GM12878 (cell line): ENCODE results near the gene ASPG. TPM values are rescaled to one million over a fixed set of nuclear protein-coding genes. Genes with fewer than 3 reads are reported as not detected.

Experiments used
- ATAC-seq: fragments of 200-7000 bp; cut with Tn5 transposase; 3 replicates; pipeline ENCODE4 v1.9.1; 2020; ENCODE audit warnings: mild to moderate bottlenecking, moderate library complexity
- BruUV-seq: library from RNA; stranded (reverse); fragments of 400-500 nt; replicated peaks from 2 replicates; lab custom pipeline; 2021; lab: Mats Ljungman, UMichigan
- CTCF ChIA-PET: fragments of 300-600 bp; sonication (Branson Sonifier 250); formaldehyde crosslinking; extraction: SDS; loops from one replicate; lab custom pipeline; 2021; ENCODE audit warnings: inconsistent platforms; lab: Yijun Ruan, JAX
- POLR2A ChIA-PET: fragments of 350-600 bp; formaldehyde crosslinking; extraction: SDS; loops from one replicate; lab custom pipeline; 2021; ENCODE audit warnings: inconsistent platforms; lab: Charles Lee
- RAD21 ChIA-PET: fragments of 300-600 bp; sonication (Branson Sonifier 250); formaldehyde crosslinking; loops from one replicate; lab custom pipeline; 2023; ENCODE audit warnings: antibody characterized with exemption; ENCODE audit not compliant: unreplicated experiment; lab: Charles Lee
- SMC1A ChIA-PET: fragments of 300-600 bp; sonication (Branson Sonifier 250); formaldehyde crosslinking; loops from one replicate; lab custom pipeline; 2023; ENCODE audit not compliant: unreplicated experiment, uncharacterized antibody; lab: Charles Lee
- DNase-seq: peaks from one replicate; pipeline ENCODE4 v3.0.0-alpha.2; 2011; ENCODE audit warnings: low read depth, low spot score
- FAIRE-seq: peaks from 3 replicates; lab custom pipeline; 2011; peaks lifted over from hg19 to GRCh38; lab: Jason Lieb, UNC
- H2AFZ ChIP-seq: 2 replicates; pipeline ENCODE4 v1.6.0; 2011; ENCODE audit warnings: low read depth, low read length, control low read depth; ENCODE audit not compliant: control insufficient read depth
- H3K27ac ChIP-seq: 2 replicates; pipeline ENCODE4 v1.5.1; 2011; ENCODE audit warnings: control low read depth; ENCODE audit not compliant: control insufficient read depth, insufficient read depth
- H3K27me3 ChIP-seq, 2 experiments: replicated peaks in 1 of 2; 2 replicates each; pipeline versions ENCODE4 v1.6.0 to v1.6.1; 2011; ENCODE audit warnings: low read length in 1 of 2; ENCODE audit not compliant: control insufficient read depth in 2 of 2, insufficient read depth in 2 of 2
- H3K36me3 ChIP-seq, 2 experiments: 2 replicates each; pipeline ENCODE4 v1.5.1; 2011; ENCODE audit warnings: low read length in 1 of 2; ENCODE audit not compliant: control insufficient read depth in 2 of 2, insufficient read depth in 2 of 2
- H3K4me1 ChIP-seq: 2 replicates; pipeline ENCODE4 v1.6.1; 2011; ENCODE audit warnings: mild to moderate bottlenecking, low read length, moderate library complexity, mixed read lengths; ENCODE audit not compliant: control insufficient read depth, insufficient read depth
- H3K4me2 ChIP-seq: 2 replicates; pipeline ENCODE4 v1.6.0; 2011; ENCODE audit warnings: control low read depth; ENCODE audit not compliant: control insufficient read depth, insufficient read depth
- H3K4me3 ChIP-seq: fragments of 200-600 bp; sonication (generic); 2 replicates; pipeline ENCODE4 v1.5.1; 2016
- H3K79me2 ChIP-seq: 2 replicates; pipeline ENCODE4 v1.6.0; 2011; ENCODE audit warnings: low read length; ENCODE audit not compliant: control insufficient read depth, insufficient read depth
- H3K9ac ChIP-seq: 2 replicates; pipeline ENCODE4 v1.8.0; 2011; ENCODE audit warnings: low read length, control low read depth, mixed read lengths; ENCODE audit not compliant: control insufficient read depth, insufficient read depth
- H3K9me3 ChIP-seq: replicated peaks from 3 replicates; pipeline ENCODE4 v1.5.1; 2011; ENCODE audit warnings: mild to moderate bottlenecking, low read length; ENCODE audit not compliant: control insufficient read depth, insufficient read depth
- H4K20me1 ChIP-seq: 2 replicates; pipeline ENCODE4 v1.6.0; 2011; ENCODE audit not compliant: control insufficient read depth, insufficient read depth
- BRCA1 ChIP-seq: IDR thresholded peaks from 2 replicates; pipeline ENCODE4 v1.6.1; 2011; ENCODE audit warnings: low read depth, low read length, improper control_type of control experiment
- CREB1 ChIP-seq: IDR thresholded peaks from 2 replicates; pipeline ENCODE4 v1.6.1; 2012; ENCODE audit warnings: low read depth, mild to moderate bottlenecking, inconsistent platforms
- EED ChIP-seq: sonication (generic); IDR thresholded peaks from 2 replicates; pipeline ENCODE4 v1.6.1; 2016; ENCODE audit warnings: antibody characterized with exemption, low read depth
- ETV6 ChIP-seq, 2 experiments: fragments of 450-650 bp in 1 of 2; IDR thresholded peaks in 1 of 2; conservative IDR thresholded peaks in 1 of 2; 2 replicates each; pipeline ENCODE4 v1.6.1; 2014; ENCODE audit warnings: antibody characterized with exemption in 1 of 2, borderline replicate concordance in 1 of 2, low read depth in 1 of 2, mild to moderate bottlenecking in 1 of 2, moderate library complexity in 1 of 2
- KAT2A ChIP-seq: conservative IDR thresholded peaks from 2 replicates; pipeline ENCODE4 v1.6.1; 2011; ENCODE audit warnings: low read depth, low read length; ENCODE audit not compliant: control insufficient read depth
- NR2F1 ChIP-seq: fragments of 450-650 bp; conservative IDR thresholded peaks from 2 replicates; pipeline ENCODE4 v1.6.1; 2017; ENCODE audit warnings: mild to moderate bottlenecking
- PAX8 ChIP-seq: fragments of 450-650 bp; IDR thresholded peaks from 2 replicates; pipeline ENCODE4 v1.6.1; 2017; ENCODE audit warnings: mild to moderate bottlenecking, moderate library complexity
- RELA ChIP-seq: fragments of 450-650 bp; IDR thresholded peaks from 2 replicates; pipeline ENCODE4 v1.8.0; 2014; ENCODE audit warnings: borderline replicate concordance; ENCODE audit not compliant: partially characterized antibody
- TBL1XR1 ChIP-seq: IDR thresholded peaks from 2 replicates; pipeline ENCODE4 v1.6.1; 2012; ENCODE audit warnings: low read depth, low read length, improper control_type of control experiment
- TCF12 ChIP-seq: IDR thresholded peaks from 2 replicates; pipeline ENCODE4 v1.6.1; 2011; ENCODE audit warnings: low read depth, mild to moderate bottlenecking, low read length
- ZNF207 ChIP-seq: fragments of 450-650 bp; IDR thresholded peaks from 2 replicates; pipeline ENCODE4 v1.6.1; 2014; ENCODE audit warnings: antibody characterized with exemption, mild to moderate bottlenecking, borderline replicate concordance
- WGBS: methylation state at CpG from one replicate; pipeline ENCODE4 v1.1.6; 2016; ENCODE audit warnings: low lambda C conversion rate; ENCODE audit not compliant: insufficient replicate concordance, insufficient coverage; ENCODE audit errors: missing lambda C conversion rate; 5-methylcytosine and 5-hydroxymethylcytosine counted together
- in situ Hi-C: fragments of 300-500 bp; cut with MboI; formaldehyde crosslinking; loops from 9 replicates; pipeline ENCODE4 v1.14.3; 2018; ENCODE audit warnings: mixed read lengths
- intact Hi-C: fragments of 100-400 bp; cut with micrococcal nuclease; formaldehyde crosslinking; loops from one replicate; pipeline ENCODE4 v1.14.2; 2022; ENCODE audit not compliant: unreplicated experiment
- polyA plus RNA-seq, 11 experiments: library from polyadenylated mRNA; depleted of rRNA in 4 of 11; unstranded in 6 of 11; stranded (reverse) in 5 of 11; fragments of >200 nt; fragmentation: Nextera tagmentation in 4 of 11; fragmentation: Illumina TruSeq in 1 of 11; extraction: Ambion mirVana in 4 of 11; extraction: Trizol in 1 of 11; gene quantifications; 1 replicate in 1 of 11; 2 replicates in 10 of 11; pipeline versions ENCODE4 v1.2.1 to v1.2.3, GENCODE V29; 2011 to 2016; ENCODE audit warnings: inconsistent platforms in 2 of 11, missing spikeins in 2 of 11, low read depth in 1 of 11
- total RNA-seq, 4 experiments: library from RNA; depleted of rRNA in 3 of 4; stranded (reverse); fragments of >200 nt in 3 of 4; fragmentation: Illumina TruSeq in 1 of 4; extraction: Trizol in 1 of 4; gene quantifications; 2 replicates each; pipeline versions ENCODE4 v1.2.1 to v1.2.3, GENCODE V29; 2013 to 2021
- TF ChIP-seq, protein P1 (sequence below): fragments of 450-650 bp; conservative IDR thresholded peaks from 2 replicates; pipeline ENCODE4 v1.6.1; 2017; ENCODE audit warnings: mild to moderate bottlenecking, moderate library complexity
- TF ChIP-seq, protein P2 (sequence below): IDR thresholded peaks from 2 replicates; pipeline ENCODE4 v1.6.1; 2012; ENCODE audit warnings: mild to moderate bottlenecking, low read depth, low read length
- TF ChIP-seq, protein P3 (sequence below): fragments of 450-650 bp; IDR thresholded peaks from 2 replicates; pipeline ENCODE4 v1.6.1; 2016; ENCODE audit warnings: mild to moderate bottlenecking

ASPG gene
- total and polyA plus RNA-seq, 10 of the 15 experiments (the other 5 are each of a cell fraction or from before 2014, with no cell fraction given), result not detected

DNA sequence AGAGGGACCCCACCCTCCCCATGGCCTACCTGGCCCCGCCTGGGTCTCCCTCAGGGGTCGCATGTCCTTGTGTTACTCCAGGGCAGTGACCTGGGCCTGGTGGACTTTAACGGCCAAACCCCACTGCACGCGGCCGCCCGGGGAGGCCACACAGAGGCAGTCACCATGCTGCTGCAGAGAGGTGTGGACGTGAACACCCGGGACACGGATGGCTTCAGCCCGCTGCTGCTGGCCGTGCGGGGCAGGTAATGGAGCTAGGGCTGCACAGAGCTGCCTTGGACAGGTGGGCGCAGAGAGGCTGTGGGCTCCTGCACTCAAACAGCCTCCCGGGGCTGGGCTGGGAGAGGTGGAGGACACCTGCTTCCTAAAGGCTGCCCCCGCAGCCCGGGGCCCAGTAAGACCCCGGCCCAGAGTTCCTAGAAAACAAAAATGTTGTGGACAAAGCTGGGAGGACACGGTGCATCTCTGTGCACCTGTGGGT, 21.6 kb downstream of the ASPG start:
- H3K9me3 ChIP-seq, result no peaks in the 10 kb centered on the region
- ChIA-PET POLR2A (no interaction called here), RAD21 (no interaction called here)
- FAIRE-seq (no peak), DNase-seq (no peak), ATAC-seq (no peak)
- H2AFZ ChIP-seq, result no peak overlapping the region
- H4K20me1 ChIP-seq, result no peaks in the 10 kb centered on the region
- TF ChIP-seq CREB1, result no peak
- TF ChIP-seq, protein P1, sequence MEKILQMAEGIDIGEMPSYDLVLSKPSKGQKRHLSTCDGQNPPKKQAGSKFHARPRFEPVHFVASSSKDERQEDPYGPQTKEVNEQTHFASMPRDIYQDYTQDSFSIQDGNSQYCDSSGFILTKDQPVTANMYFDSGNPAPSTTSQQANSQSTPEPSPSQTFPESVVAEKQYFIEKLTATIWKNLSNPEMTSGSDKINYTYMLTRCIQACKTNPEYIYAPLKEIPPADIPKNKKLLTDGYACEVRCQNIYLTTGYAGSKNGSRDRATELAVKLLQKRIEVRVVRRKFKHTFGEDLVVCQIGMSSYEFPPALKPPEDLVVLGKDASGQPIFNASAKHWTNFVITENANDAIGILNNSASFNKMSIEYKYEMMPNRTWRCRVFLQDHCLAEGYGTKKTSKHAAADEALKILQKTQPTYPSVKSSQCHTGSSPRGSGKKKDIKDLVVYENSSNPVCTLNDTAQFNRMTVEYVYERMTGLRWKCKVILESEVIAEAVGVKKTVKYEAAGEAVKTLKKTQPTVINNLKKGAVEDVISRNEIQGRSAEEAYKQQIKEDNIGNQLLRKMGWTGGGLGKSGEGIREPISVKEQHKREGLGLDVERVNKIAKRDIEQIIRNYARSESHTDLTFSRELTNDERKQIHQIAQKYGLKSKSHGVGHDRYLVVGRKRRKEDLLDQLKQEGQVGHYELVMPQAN, result no peak
- no peak for TF ChIP-seq EED
- no peak for TF ChIP-seq BRCA1
- TF ChIP-seq TBL1XR1, result no peak
- TF ChIP-seq RELA, result no peak
- TF ChIP-seq, protein P2, sequence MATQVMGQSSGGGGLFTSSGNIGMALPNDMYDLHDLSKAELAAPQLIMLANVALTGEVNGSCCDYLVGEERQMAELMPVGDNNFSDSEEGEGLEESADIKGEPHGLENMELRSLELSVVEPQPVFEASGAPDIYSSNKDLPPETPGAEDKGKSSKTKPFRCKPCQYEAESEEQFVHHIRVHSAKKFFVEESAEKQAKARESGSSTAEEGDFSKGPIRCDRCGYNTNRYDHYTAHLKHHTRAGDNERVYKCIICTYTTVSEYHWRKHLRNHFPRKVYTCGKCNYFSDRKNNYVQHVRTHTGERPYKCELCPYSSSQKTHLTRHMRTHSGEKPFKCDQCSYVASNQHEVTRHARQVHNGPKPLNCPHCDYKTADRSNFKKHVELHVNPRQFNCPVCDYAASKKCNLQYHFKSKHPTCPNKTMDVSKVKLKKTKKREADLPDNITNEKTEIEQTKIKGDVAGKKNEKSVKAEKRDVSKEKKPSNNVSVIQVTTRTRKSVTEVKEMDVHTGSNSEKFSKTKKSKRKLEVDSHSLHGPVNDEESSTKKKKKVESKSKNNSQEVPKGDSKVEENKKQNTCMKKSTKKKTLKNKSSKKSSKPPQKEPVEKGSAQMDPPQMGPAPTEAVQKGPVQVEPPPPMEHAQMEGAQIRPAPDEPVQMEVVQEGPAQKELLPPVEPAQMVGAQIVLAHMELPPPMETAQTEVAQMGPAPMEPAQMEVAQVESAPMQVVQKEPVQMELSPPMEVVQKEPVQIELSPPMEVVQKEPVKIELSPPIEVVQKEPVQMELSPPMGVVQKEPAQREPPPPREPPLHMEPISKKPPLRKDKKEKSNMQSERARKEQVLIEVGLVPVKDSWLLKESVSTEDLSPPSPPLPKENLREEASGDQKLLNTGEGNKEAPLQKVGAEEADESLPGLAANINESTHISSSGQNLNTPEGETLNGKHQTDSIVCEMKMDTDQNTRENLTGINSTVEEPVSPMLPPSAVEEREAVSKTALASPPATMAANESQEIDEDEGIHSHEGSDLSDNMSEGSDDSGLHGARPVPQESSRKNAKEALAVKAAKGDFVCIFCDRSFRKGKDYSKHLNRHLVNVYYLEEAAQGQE, result no peak
- no peak for TF ChIP-seq ZNF207
- TF ChIP-seq ETV6 (conservative IDR thresholded peaks at IDR 0.05 in 1 of 2, IDR thresholded peaks at IDR 0.05 in 1 of 2; ENCODE audit: borderline replicate concordance in 1 of 2, low read depth in 1 of 2), result no peak
- no peak for TF ChIP-seq NR2F1
- TF ChIP-seq PAX8, result no peak
- TF ChIP-seq, protein P3, sequence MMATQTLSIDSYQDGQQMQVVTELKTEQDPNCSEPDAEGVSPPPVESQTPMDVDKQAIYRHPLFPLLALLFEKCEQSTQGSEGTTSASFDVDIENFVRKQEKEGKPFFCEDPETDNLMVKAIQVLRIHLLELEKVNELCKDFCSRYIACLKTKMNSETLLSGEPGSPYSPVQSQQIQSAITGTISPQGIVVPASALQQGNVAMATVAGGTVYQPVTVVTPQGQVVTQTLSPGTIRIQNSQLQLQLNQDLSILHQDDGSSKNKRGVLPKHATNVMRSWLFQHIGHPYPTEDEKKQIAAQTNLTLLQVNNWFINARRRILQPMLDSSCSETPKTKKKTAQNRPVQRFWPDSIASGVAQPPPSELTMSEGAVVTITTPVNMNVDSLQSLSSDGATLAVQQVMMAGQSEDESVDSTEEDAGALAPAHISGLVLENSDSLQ, result no peak
- no peak for TF ChIP-seq KAT2A
- TF ChIP-seq TCF12, result no peak
- TF ChIP-seq, all 136 proteins: peak for 0
- ChIA-PET SMC1A (no interaction called here), CTCF (no interaction called here)
- in situ Hi-C loops, result no loop called here
- no peaks in the 10 kb centered on the region for H3K79me2 ChIP-seq
- 55% methylated on average over 19 of the region's 19 CpGs for WGBS
- H3K4me2 ChIP-seq, result no peak overlapping the region
- BruUV-seq, result no TSS peak
- no peaks in the 10 kb centered on the region for H3K4me1 ChIP-seq
- H3K27ac ChIP-seq, result no peak overlapping the region
- no peaks in the 10 kb centered on the region for H3K27me3 ChIP-seq
- H3K4me3 ChIP-seq, result no peak overlapping the region
- H3K9ac ChIP-seq, result no peak overlapping the region
- no peaks in the 10 kb centered on the region for H3K36me3 ChIP-seq
- intact Hi-C loops, result no loop called here
